ENCODE results near the gene RANBP1. TPM values are rescaled to one million over a fixed set of nuclear protein-coding genes. Genes with fewer than 3 reads are reported as not detected.

RANBP1 gene
- polyA plus RNA-seq, 4 donors: 182 to 199 (median 190) TPM

GRCh38 chr22:20165913-20166312, 50.0 kb downstream of the RANBP1 start:
- no peak for DNase-seq (ENCODE audit: low read depth in 4 of 4, low spot score in 3 of 4)

GRCh38 chr22:20166703-20167102, 50.8 kb downstream of the RANBP1 start:
- DNase-seq (ENCODE audit: low read depth in 4 of 4, low spot score in 3 of 4): no peak

GRCh38 chr22:20167643-20168322, 51.9 kb downstream of the RANBP1 start:
- DNase-seq (ENCODE audit: low read depth in 4 of 4, low spot score in 3 of 4): no peak

GRCh38 chr22:20169253-20169822, 53.4 kb downstream of the RANBP1 start:
- DNase-seq (ENCODE audit: low read depth in 4 of 4, low spot score in 3 of 4): no peak

- no peak for DNase-seq (ENCODE audit: low read depth in 4 of 4, low spot score in 3 of 4)
These were observed 54.3 kb downstream of the RANBP1 start for GRCh38 chr22:20170170-20170569.

GRCh38 chr22:20171288-20172140, 55.6 kb downstream of the RANBP1 start:
- no peak for DNase-seq (ENCODE audit: low read depth in 4 of 4, low spot score in 3 of 4)

GRCh38 chr22:20172141-20172613, 56.3 kb downstream of the RANBP1 start:
- DNase-seq (ENCODE audit: low read depth in 4 of 4, low spot score in 3 of 4): no peak

- no peak for DNase-seq (ENCODE audit: low read depth in 4 of 4, low spot score in 3 of 4)
These were observed 57.3 kb downstream of the RANBP1 start for GRCh38 chr22:20173246-20173645.

GRCh38 chr22:20173772-20174171, 57.9 kb downstream of the RANBP1 start:
- DNase-seq (ENCODE audit: low read depth in 4 of 4, low spot score in 3 of 4): no peak

- no peak for DNase-seq (ENCODE audit: low read depth in 4 of 4, low spot score in 3 of 4)
These were observed 59.1 kb downstream of the RANBP1 start for GRCh38 chr22:20174785-20175596.

GRCh38 chr22:20175597-20175900, 59.6 kb downstream of the RANBP1 start:
- DNase-seq (ENCODE audit: low read depth in 4 of 4, low spot score in 3 of 4): no peak

GRCh38 chr22:20176421-20177085, 60.6 kb downstream of the RANBP1 start:
- no peak for DNase-seq (ENCODE audit: low read depth in 4 of 4, low spot score in 3 of 4)

Other genes with a start within 250 kb of the RANBP1 start
- gene COMT, start 174.3 kb upstream of the RANBP1 start, polyA plus RNA-seq (ENCODE audit: insufficient read length in 4 of 4): 100 to 1,000 TPM; 102 to 144 (median 105) TPM
- 10 to 100 TPM; 23.3 to 28.0 (median 24.4) TPM for gene TXNRD2, start 174.3 kb upstream of the RANBP1 start, polyA plus RNA-seq (ENCODE audit: insufficient read length in 4 of 4)
- gene ARVCF, start 99.3 kb upstream of the RANBP1 start, polyA plus RNA-seq (ENCODE audit: insufficient read length in 4 of 4): 10 to 100 TPM; 18.0 to 31.2 (median 20.2) TPM
- 10 to 100 TPM in 3 of 4 donors, 1 to 10 TPM in 1; 9.4 to 14.4 (median 10.8) TPM for gene TANGO2, start 95.0 kb upstream of the RANBP1 start, polyA plus RNA-seq (ENCODE audit: insufficient read length in 4 of 4)
- gene DGCR8, start 35.9 kb upstream of the RANBP1 start, polyA plus RNA-seq (ENCODE audit: insufficient read length in 4 of 4): 10 to 100 TPM; 39.2 to 48.4 (median 40.9) TPM
- gene TRMT2A, start 1.1 kb downstream of the RANBP1 start, polyA plus RNA-seq (ENCODE audit: insufficient read length in 4 of 4): 10 to 100 TPM; 44.9 to 58.1 (median 48.8) TPM
- gene ZDHHC8, start 15.7 kb downstream of the RANBP1 start, polyA plus RNA-seq (ENCODE audit: insufficient read length in 4 of 4): 10 to 100 TPM; 34.7 to 55.9 (median 40.9) TPM
- under 1 TPM; 0.53 to 0.93 (median 0.76) TPM for gene CCDC188, start 35.0 kb downstream of the RANBP1 start, polyA plus RNA-seq (ENCODE audit: insufficient read length in 4 of 4)
- gene RTN4R, start 152.2 kb downstream of the RANBP1 start, polyA plus RNA-seq (ENCODE audit: insufficient read length in 4 of 4): 1 to 10 TPM; 5.0 to 9.0 (median 6.1) TPM
- gene DGCR6L, start 204.0 kb downstream of the RANBP1 start, polyA plus RNA-seq (ENCODE audit: insufficient read length in 4 of 4): 10 to 100 TPM; 45.1 to 68.0 (median 52.9) TPM